ENCODE measurements around the gene EMC10. TPM values are rescaled to one million over a fixed set of nuclear protein-coding genes. Genes with fewer than 3 reads are reported as not detected.

EMC10 gene
- total and polyA plus RNA-seq, 4 donors, result 17.1 to 132 (median 40.5) TPM

GRCh38 chr19:50535672-50536187 lies 59.4 kb downstream of the EMC10 start:
- DNase-seq (ENCODE audit: low spot score), result no peak

More at GRCh38 chr19:50535672-50536187, 59.4 kb downstream of the EMC10 start:
- no peak overlapping the region for H3K4me3 ChIP-seq (ENCODE audit: low read depth in 1 of 3, low read length in 3 of 3)
- WGBS, result 83% methylated on average over 11 of the region's 11 CpGs
- TF ChIP-seq HNF4A (conservative IDR thresholded peaks at IDR 0.05), result no peak
- TF ChIP-seq, protein P1, sequence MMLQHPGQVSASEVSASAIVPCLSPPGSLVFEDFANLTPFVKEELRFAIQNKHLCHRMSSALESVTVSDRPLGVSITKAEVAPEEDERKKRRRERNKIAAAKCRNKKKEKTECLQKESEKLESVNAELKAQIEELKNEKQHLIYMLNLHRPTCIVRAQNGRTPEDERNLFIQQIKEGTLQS (IDR thresholded peaks at IDR 0.05), result no peak
- TF ChIP-seq FOXA1 (IDR thresholded peaks at IDR 0.05), result no peak
- no peak for TF ChIP-seq REST (IDR thresholded peaks at IDR 0.05)
- TF ChIP-seq SP1 (IDR thresholded peaks at IDR 0.05), result no peak
- no peak for TF ChIP-seq GABPA (IDR thresholded peaks at IDR 0.05 in 1 of 2, conservative IDR thresholded peaks at IDR 0.05 in 1 of 2)
- TF ChIP-seq EGR1 (IDR thresholded peaks at IDR 0.05; ENCODE audit: low read depth in 2 of 2), result no peak
- TF ChIP-seq RXRA (IDR thresholded peaks at IDR 0.05), result no peak
- TF ChIP-seq JUND (IDR thresholded peaks at IDR 0.05), result no peak
- TF ChIP-seq YY1 (IDR thresholded peaks at IDR 0.05), result no peak
- no peak for TF ChIP-seq RAD21 (IDR thresholded peaks at IDR 0.05)
- no peak for TF ChIP-seq FOXA2 (IDR thresholded peaks at IDR 0.05)
- TF ChIP-seq TAF1 (conservative IDR thresholded peaks at IDR 0.05), result no peak
- no peak for TF ChIP-seq MAX (IDR thresholded peaks at IDR 0.05)
- TF ChIP-seq CTCF (IDR thresholded peaks at IDR 0.05; ENCODE audit: low read depth, low read length, missing input control), result no peak
- TF ChIP-seq HNF4G (IDR thresholded peaks at IDR 0.05), result no peak
- TF ChIP-seq, protein P2, sequence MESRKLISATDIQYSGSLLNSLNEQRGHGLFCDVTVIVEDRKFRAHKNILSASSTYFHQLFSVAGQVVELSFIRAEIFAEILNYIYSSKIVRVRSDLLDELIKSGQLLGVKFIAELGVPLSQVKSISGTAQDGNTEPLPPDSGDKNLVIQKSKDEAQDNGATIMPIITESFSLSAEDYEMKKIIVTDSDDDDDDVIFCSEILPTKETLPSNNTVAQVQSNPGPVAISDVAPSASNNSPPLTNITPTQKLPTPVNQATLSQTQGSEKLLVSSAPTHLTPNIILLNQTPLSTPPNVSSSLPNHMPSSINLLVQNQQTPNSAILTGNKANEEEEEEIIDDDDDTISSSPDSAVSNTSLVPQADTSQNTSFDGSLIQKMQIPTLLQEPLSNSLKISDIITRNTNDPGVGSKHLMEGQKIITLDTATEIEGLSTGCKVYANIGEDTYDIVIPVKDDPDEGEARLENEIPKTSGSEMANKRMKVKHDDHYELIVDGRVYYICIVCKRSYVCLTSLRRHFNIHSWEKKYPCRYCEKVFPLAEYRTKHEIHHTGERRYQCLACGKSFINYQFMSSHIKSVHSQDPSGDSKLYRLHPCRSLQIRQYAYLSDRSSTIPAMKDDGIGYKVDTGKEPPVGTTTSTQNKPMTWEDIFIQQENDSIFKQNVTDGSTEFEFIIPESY (IDR thresholded peaks at IDR 0.05), result no peak
- no peak for TF ChIP-seq NR2F2 (IDR thresholded peaks at IDR 0.05)
- H3K9me3 ChIP-seq (ENCODE audit: control insufficient read depth in 4 of 4, low read length in 3 of 4), result peaks cover 0 to 6% (median 2%) of the 10 kb centered on the region in 4 donors
- H3K27ac ChIP-seq (ENCODE audit: low read depth in 1 of 2, low read length in 2 of 2), result no peak overlapping the region
- H3K36me3 ChIP-seq (ENCODE audit: control insufficient read depth in 4 of 4, insufficient read depth in 3 of 4, low read depth in 1 of 4, low read length in 3 of 4), result no peaks in the 10 kb centered on the region
- no peak overlapping the region for H3K9ac ChIP-seq (ENCODE audit: low read depth in 1 of 2, low read length in 2 of 2)
- H3K27me3 ChIP-seq (ENCODE audit: control insufficient read depth in 4 of 4, insufficient read depth in 4 of 4, low read length in 3 of 4), result no peaks in the 10 kb centered on the region
- H3K4me1 ChIP-seq (ENCODE audit: control insufficient read depth in 4 of 4, insufficient read depth in 4 of 4, low read length in 3 of 4), result no peaks in the 10 kb centered on the region
